Kidney tubule cell (primary cell): ENCODE results near the gene MICOS13.
"Not testable (repeated sequence)": the region's sequence is repeated elsewhere in the genome, so short reads cannot be mapped to it uniquely, and the experiment has no call there.

Experiments used
- DNase-seq: peaks from one replicate; pipeline ENCODE4 v3.0.0-alpha.2; 2018; ENCODE audit warnings: low spot score

MICOS13 gene

GRCh38 chr19:5680437-5681368 lies at the start of gene MICOS13, which contains the start of gene HSD11B1L:
Gene MICOS13 (minus strand): TSS chr19:5680516. CDS start chr19:5680486, 30 bp downstream.
Gene HSD11B1L (plus strand): TSS chr19:5681027. CDS start chr19:5684833, 3,806 bp downstream.
- peak; percentile 99 for DNase-seq

- DNase-seq, result no peak
Observed at GRCh38 chr19:5727453-5728050, 47.2 kb upstream of the MICOS13 start.

GRCh38 chr19:5719961-5720790 lies 39.9 kb upstream of the MICOS13 start, which contains the start of the genes CATSPERD and LONP1:
Gene CATSPERD (plus strand): TSS chr19:5720637. CDS start chr19:5720738, 101 bp downstream.
Gene LONP1 (minus strand): TSS chr19:5720146. CDS start chr19:5720132, 14 bp downstream.
- peak; percentile 99 for DNase-seq

GRCh38 chr19:5719274-5719960 lies 39.1 kb upstream of the MICOS13 start:
- peak; percentile 24 for DNase-seq

- DNase-seq, result peak; percentile 82
Observed at GRCh38 chr19:5718579-5719273, 38.4 kb upstream of the MICOS13 start.

- DNase-seq, result peak; percentile 76
Observed at GRCh38 chr19:5718037-5718578, 37.8 kb upstream of the MICOS13 start.

GRCh38 chr19:5717215-5717935 lies 37.1 kb upstream of the MICOS13 start:
- DNase-seq, result no peak

GRCh38 chr19:5714816-5715215 lies 34.5 kb upstream of the MICOS13 start:
- no peak for DNase-seq

GRCh38 chr19:5713228-5713627 lies 32.9 kb upstream of the MICOS13 start:
- DNase-seq, result no peak

- DNase-seq, result no peak
Observed at GRCh38 chr19:5711713-5712161, 31.4 kb upstream of the MICOS13 start.

- no peak for DNase-seq
Observed at GRCh38 chr19:5711025-5711424, 30.7 kb upstream of the MICOS13 start.

- no peak for DNase-seq
Observed at GRCh38 chr19:5707576-5708575, 27.6 kb upstream of the MICOS13 start.

- DNase-seq, result no peak
Observed at GRCh38 chr19:5706876-5707573, 26.7 kb upstream of the MICOS13 start.

- DNase-seq, result no peak
Observed at GRCh38 chr19:5705552-5705951, 25.2 kb upstream of the MICOS13 start.

GRCh38 chr19:5703819-5704818 lies 23.8 kb upstream of the MICOS13 start:
- no peak for DNase-seq

- not testable (repeated sequence) for DNase-seq
Observed at GRCh38 chr19:5702053-5702410, 21.7 kb upstream of the MICOS13 start.
